ENCODE results near the gene L1TD1. TPM values are rescaled to one million over a fixed set of nuclear protein-coding genes. Genes with fewer than 3 reads are reported as not detected.
"Not testable (repeated sequence)": the region's sequence is repeated elsewhere in the genome, so short reads cannot be mapped to it uniquely, and the experiment has no call there.

The L1TD1 gene
- total RNA-seq, 1 experiment from 2014 or later = 0.18 TPM

DNA sequence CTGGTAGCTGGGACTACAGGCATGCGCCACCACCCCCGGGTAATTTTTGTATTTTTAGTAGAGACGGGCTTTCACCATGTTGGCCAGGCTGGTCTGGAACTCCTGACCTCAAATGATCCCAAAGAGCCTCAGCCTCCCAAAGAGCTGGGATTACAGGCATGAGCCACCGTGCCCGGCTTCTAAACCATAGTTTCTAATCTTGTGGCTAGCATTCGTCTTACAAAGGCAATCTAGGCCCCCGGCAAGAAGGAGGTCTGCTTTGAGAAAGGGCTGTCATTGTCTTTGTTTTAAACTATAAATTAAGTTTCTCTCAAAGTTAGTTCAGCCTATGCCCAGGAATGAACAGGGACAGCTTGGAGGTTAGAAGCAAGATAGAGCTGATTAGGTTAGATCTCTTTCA is 10.3 kb upstream of the L1TD1 start:
- POLR2A ChIA-PET = no interaction called here
- DNase-seq (ENCODE audit: low read depth, low spot score) (no peak), ATAC-seq (no peak)
- Histone ChIP-seq H3K4me3 (ENCODE audit: low read depth in 2 of 2, low read length in 2 of 2) (no peak overlapping the region), H3K27ac (ENCODE audit: low read length) (no peak overlapping the region), H3K27me3 (ENCODE audit: control insufficient read depth, insufficient read depth, low read length) (no peaks in the 10 kb centered on the region), H3K4me1 (ENCODE audit: control insufficient read depth, insufficient read depth, low read length) (no peaks in the 10 kb centered on the region), H3K36me3 (ENCODE audit: control insufficient read depth, insufficient read depth, low read length) (no peaks in the 10 kb centered on the region), H3K9me3 (ENCODE audit: control insufficient read depth, insufficient read depth, low read depth, low read length) (no peaks in the 10 kb centered on the region)
- intact Hi-C loops (cut with micrococcal nuclease; ENCODE audit: unreplicated experiment) = no loop called here
- in situ Hi-C loops (cut with HindIII; ENCODE audit: low pct_unique_long_range_greater_than_20kb, low sequenced_read_pairs) = no loop called here
- CTCF ChIA-PET = no interaction called here
- no TSS peak for BruUV-seq (replicated peaks)
- TF ChIP-seq POLR2AphosphoS5 (IDR thresholded peaks at IDR 0.05; ENCODE audit: low read depth, low read length) (no peak), TCF7L2 (IDR thresholded peaks at IDR 0.05; ENCODE audit: low read depth, low read length) (no peak), SIN3A (IDR thresholded peaks at IDR 0.05; ENCODE audit: borderline replicate concordance, insufficient read depth, low read depth, low read length) (no peak)
- TF ChIP-seq, protein P1, sequence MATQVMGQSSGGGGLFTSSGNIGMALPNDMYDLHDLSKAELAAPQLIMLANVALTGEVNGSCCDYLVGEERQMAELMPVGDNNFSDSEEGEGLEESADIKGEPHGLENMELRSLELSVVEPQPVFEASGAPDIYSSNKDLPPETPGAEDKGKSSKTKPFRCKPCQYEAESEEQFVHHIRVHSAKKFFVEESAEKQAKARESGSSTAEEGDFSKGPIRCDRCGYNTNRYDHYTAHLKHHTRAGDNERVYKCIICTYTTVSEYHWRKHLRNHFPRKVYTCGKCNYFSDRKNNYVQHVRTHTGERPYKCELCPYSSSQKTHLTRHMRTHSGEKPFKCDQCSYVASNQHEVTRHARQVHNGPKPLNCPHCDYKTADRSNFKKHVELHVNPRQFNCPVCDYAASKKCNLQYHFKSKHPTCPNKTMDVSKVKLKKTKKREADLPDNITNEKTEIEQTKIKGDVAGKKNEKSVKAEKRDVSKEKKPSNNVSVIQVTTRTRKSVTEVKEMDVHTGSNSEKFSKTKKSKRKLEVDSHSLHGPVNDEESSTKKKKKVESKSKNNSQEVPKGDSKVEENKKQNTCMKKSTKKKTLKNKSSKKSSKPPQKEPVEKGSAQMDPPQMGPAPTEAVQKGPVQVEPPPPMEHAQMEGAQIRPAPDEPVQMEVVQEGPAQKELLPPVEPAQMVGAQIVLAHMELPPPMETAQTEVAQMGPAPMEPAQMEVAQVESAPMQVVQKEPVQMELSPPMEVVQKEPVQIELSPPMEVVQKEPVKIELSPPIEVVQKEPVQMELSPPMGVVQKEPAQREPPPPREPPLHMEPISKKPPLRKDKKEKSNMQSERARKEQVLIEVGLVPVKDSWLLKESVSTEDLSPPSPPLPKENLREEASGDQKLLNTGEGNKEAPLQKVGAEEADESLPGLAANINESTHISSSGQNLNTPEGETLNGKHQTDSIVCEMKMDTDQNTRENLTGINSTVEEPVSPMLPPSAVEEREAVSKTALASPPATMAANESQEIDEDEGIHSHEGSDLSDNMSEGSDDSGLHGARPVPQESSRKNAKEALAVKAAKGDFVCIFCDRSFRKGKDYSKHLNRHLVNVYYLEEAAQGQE (IDR thresholded peaks at IDR 0.05; ENCODE audit: insufficient read depth in 1 of 2, low read depth in 2 of 2, low read length in 1 of 2) = no peak
- TF ChIP-seq, protein P2, sequence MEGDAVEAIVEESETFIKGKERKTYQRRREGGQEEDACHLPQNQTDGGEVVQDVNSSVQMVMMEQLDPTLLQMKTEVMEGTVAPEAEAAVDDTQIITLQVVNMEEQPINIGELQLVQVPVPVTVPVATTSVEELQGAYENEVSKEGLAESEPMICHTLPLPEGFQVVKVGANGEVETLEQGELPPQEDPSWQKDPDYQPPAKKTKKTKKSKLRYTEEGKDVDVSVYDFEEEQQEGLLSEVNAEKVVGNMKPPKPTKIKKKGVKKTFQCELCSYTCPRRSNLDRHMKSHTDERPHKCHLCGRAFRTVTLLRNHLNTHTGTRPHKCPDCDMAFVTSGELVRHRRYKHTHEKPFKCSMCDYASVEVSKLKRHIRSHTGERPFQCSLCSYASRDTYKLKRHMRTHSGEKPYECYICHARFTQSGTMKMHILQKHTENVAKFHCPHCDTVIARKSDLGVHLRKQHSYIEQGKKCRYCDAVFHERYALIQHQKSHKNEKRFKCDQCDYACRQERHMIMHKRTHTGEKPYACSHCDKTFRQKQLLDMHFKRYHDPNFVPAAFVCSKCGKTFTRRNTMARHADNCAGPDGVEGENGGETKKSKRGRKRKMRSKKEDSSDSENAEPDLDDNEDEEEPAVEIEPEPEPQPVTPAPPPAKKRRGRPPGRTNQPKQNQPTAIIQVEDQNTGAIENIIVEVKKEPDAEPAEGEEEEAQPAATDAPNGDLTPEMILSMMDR (IDR thresholded peaks at IDR 0.05) = no peak

DNA sequence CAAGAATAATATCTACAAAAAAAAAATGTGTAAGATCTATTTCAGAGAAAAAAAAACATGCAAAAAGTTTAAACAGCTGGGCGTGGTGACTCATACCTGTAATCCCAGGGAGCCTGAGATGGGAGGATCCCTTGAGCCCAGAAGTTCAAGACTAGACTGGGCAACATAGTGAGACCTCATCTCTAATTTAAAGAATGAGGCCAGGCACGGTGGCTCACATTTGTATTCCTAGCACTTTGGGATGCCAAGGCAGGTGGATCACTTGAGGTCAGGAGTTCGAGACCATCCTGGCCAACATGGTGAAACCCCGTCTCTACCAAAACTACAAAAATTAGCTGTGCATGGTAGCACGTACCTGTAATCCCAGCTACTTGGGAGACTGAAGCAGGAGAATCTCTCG is 9.4 kb upstream of the L1TD1 start:
- H3K27ac ChIP-seq (ENCODE audit: low read length); ATAC-seq; H3K9me3 ChIP-seq (ENCODE audit: control insufficient read depth, insufficient read depth, low read depth, low read length); H3K27me3 ChIP-seq (ENCODE audit: control insufficient read depth, insufficient read depth, low read length); intact Hi-C loops (cut with micrococcal nuclease; ENCODE audit: unreplicated experiment); H3K4me3 ChIP-seq (ENCODE audit: low read depth in 2 of 2, low read length in 2 of 2); H3K4me1 ChIP-seq (ENCODE audit: control insufficient read depth, insufficient read depth, low read length); H3K36me3 ChIP-seq (ENCODE audit: control insufficient read depth, insufficient read depth, low read length); BruUV-seq (replicated peaks); DNase-seq (ENCODE audit: low read depth, low spot score); CTCF ChIA-PET; in situ Hi-C loops (cut with HindIII; ENCODE audit: low pct_unique_long_range_greater_than_20kb, low sequenced_read_pairs); POLR2A ChIA-PET: not testable (repeated sequence)

DNA sequence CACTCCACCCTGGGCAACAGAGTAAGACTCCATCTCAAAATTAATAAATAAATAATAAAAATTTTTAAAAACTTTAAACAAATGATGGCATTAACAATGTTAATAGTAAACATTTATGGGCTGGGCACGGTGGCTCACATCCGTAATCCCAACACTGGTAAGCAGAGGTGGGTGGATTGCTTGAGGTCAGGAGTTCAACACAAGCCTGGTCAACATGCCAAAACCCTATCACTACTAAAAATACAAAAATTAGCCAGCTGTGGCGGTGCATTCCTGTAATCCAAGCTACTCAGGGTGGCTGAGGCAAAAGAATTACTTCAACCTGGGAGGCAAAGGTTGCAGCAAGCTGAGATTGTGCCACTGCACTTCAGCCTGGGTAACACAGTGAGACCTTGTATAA is 9.0 kb upstream of the L1TD1 start:
- TF ChIP-seq, protein P2 (IDR thresholded peaks at IDR 0.05) = no peak
- TF ChIP-seq TCF7L2 (IDR thresholded peaks at IDR 0.05; ENCODE audit: low read depth, low read length) (no peak), SIN3A (IDR thresholded peaks at IDR 0.05; ENCODE audit: borderline replicate concordance, insufficient read depth, low read depth, low read length) (no peak), POLR2AphosphoS5 (IDR thresholded peaks at IDR 0.05; ENCODE audit: low read depth, low read length) (no peak)
- TF ChIP-seq, protein P1 (IDR thresholded peaks at IDR 0.05; ENCODE audit: insufficient read depth in 1 of 2, low read depth in 2 of 2, low read length in 1 of 2) = no peak
- intact Hi-C loops (cut with micrococcal nuclease; ENCODE audit: unreplicated experiment) = no loop called here

More for the DNA sequence above, 9.0 kb upstream of the L1TD1 start:
- Histone ChIP-seq H3K4me3 (ENCODE audit: low read depth in 2 of 2, low read length in 2 of 2) (no peak overlapping the region), H3K27ac (ENCODE audit: low read length) (no peak overlapping the region), H3K27me3 (ENCODE audit: control insufficient read depth, insufficient read depth, low read length) (no peaks in the 10 kb centered on the region), H3K9me3 (ENCODE audit: control insufficient read depth, insufficient read depth, low read depth, low read length) (no peaks in the 10 kb centered on the region), H3K4me1 (ENCODE audit: control insufficient read depth, insufficient read depth, low read length) (no peaks in the 10 kb centered on the region), H3K36me3 (ENCODE audit: control insufficient read depth, insufficient read depth, low read length) (no peaks in the 10 kb centered on the region)
- no TSS peak for BruUV-seq (replicated peaks)
- POLR2A ChIA-PET = no interaction called here
- CTCF ChIA-PET = no interaction called here
- DNase-seq (ENCODE audit: low read depth, low spot score) (no peak), ATAC-seq (no peak)
- in situ Hi-C loops (cut with HindIII; ENCODE audit: low pct_unique_long_range_greater_than_20kb, low sequenced_read_pairs) = no loop called here

All from Panc1 (cell line).